Fibroblast of the aortic adventitia (primary cell): Measurements from ENCODE around the gene TRIM34. TPM values are rescaled to one million over a fixed set of nuclear protein-coding genes. Genes with fewer than 3 reads are reported as not detected.
"Not testable (repeated sequence)": the region's sequence is repeated elsewhere in the genome, so short reads cannot be mapped to it uniquely, and the experiment has no call there.

Experiments
- DNase-seq: peaks from one replicate; pipeline ENCODE4 v3.0.0-alpha.2; 2010; ENCODE audit warnings: low read depth
- H3K4me3 ChIP-seq: 2 replicates; pipeline ENCODE4 v1.5.1; 2011; ENCODE audit warnings: low read depth, mild to moderate bottlenecking, control low read depth, low read length, moderate library complexity
- CTCF ChIP-seq: IDR thresholded peaks from 2 replicates; pipeline ENCODE4 v1.5.1; 2011; ENCODE audit warnings: mild to moderate bottlenecking, low read length, control low read depth, inconsistent platforms; ENCODE audit not compliant: insufficient read depth
- total RNA-seq: library from RNA; depleted of rRNA; stranded (reverse); fragments of >200 nt; gene quantifications from 2 replicates; pipeline ENCODE4 v1.2.3, GENCODE V29; 2012; ENCODE audit warnings: low replicate concordance

TRIM34 gene
- total RNA-seq: 15.5 and 41.0 TPM in 2 replicates

- TF ChIP-seq CTCF: no peak
- H3K4me3 ChIP-seq: peak within 1 kb of the TSS; percentile 81
Observed at GRCh38 chr11:5624489-5625279, at the start of gene TRIM34. TSS of gene TRIM34 (plus strand) at chr11:5625001. CDS start at chr11:5632332, 7,331 bp downstream.

GRCh38 chr11:5575152-5575551 lies 49.6 kb upstream of the TRIM34 start:
- TF ChIP-seq CTCF: no peak
- no peak for DNase-seq
- no peak overlapping the region for H3K4me3 ChIP-seq

More at GRCh38 chr11:5624489-5625279, at the start of gene TRIM34:
- DNase-seq: peak; percentile 74

- no peak overlapping the region for H3K4me3 ChIP-seq
- no peak for DNase-seq
- no peak for TF ChIP-seq CTCF
Observed at GRCh38 chr11:5577101-5577500, 47.7 kb upstream of the TRIM34 start.

- no peak within 1 kb of the TSS for H3K4me3 ChIP-seq
- TF ChIP-seq CTCF: no peak
- no peak for DNase-seq
Observed at GRCh38 chr11:5580577-5580976, 44.2 kb upstream of the TRIM34 start, which contains the start of gene OR52B6. TSS of gene OR52B6 (plus strand) at chr11:5580877. CDS start at chr11:5580877, 0 bp downstream.

- no peak overlapping the region for H3K4me3 ChIP-seq
- TF ChIP-seq CTCF: no peak
- no peak for DNase-seq
Observed at GRCh38 chr11:5581014-5581413, 43.8 kb upstream of the TRIM34 start.

GRCh38 chr11:5584458-5584857 lies 40.3 kb upstream of the TRIM34 start:
- DNase-seq, H3K4me3 ChIP-seq: not testable (repeated sequence)

GRCh38 chr11:5589906-5590305 lies 34.9 kb upstream of the TRIM34 start:
- not testable (repeated sequence) for H3K4me3 ChIP-seq, DNase-seq

- no peak for DNase-seq
- TF ChIP-seq CTCF: no peak
- H3K4me3 ChIP-seq: no peak overlapping the region
Observed at GRCh38 chr11:5591613-5592012, 33.2 kb upstream of the TRIM34 start.
